Measurements from ENCODE around the gene RNF166. TPM values are rescaled to one million over a fixed set of nuclear protein-coding genes. Genes with fewer than 3 reads are reported as not detected.

The RNF166 gene
- total and polyA plus RNA-seq, 4 donors: 6.5 to 9.1 (median 7.6) TPM

GRCh38 chr16:88676502-88677242 lies 29.5 kb downstream of the RNF166 start:
- TF ChIP-seq ATF3 (IDR thresholded peaks at IDR 0.05) (no peak), RXRA (IDR thresholded peaks at IDR 0.05) (no peak), TAF1 (conservative IDR thresholded peaks at IDR 0.05) (no peak), JUND (IDR thresholded peaks at IDR 0.05) (no peak), HNF4A (conservative IDR thresholded peaks at IDR 0.05) (no peak)
- no peak for DNase-seq (ENCODE audit: low spot score)
- WGBS: 94% methylated on average over 22 of the region's 22 CpGs
- Histone ChIP-seq H3K9me3 (ENCODE audit: control insufficient read depth in 4 of 4, low read length in 3 of 4) (no peaks in the 10 kb centered on the region), H3K27ac (ENCODE audit: low read depth in 1 of 2, low read length in 2 of 2) (no peak overlapping the region), H3K9ac (ENCODE audit: low read depth in 1 of 2, low read length in 2 of 2) (no peak overlapping the region), H3K4me1 (ENCODE audit: control insufficient read depth in 4 of 4, insufficient read depth in 4 of 4, low read length in 3 of 4) (peaks cover 0 to 6% (median 0%) of the 10 kb centered on the region in 4 donors), H3K27me3 (ENCODE audit: control insufficient read depth in 4 of 4, insufficient read depth in 4 of 4, low read length in 3 of 4) (no peaks in the 10 kb centered on the region), H3K36me3 (ENCODE audit: control insufficient read depth in 4 of 4, insufficient read depth in 3 of 4, low read depth in 1 of 4, low read length in 3 of 4) (peaks cover 0 to 8% (median 0%) of the 10 kb centered on the region in 4 donors), H3K4me3 (ENCODE audit: low read depth in 1 of 3, low read length in 3 of 3) (no peak overlapping the region)

- no peaks in the 10 kb centered on the region for H3K27me3 ChIP-seq (ENCODE audit: control insufficient read depth in 4 of 4, insufficient read depth in 4 of 4, low read length in 3 of 4)
- H3K36me3 ChIP-seq (ENCODE audit: control insufficient read depth in 4 of 4, insufficient read depth in 3 of 4, low read depth in 1 of 4, low read length in 3 of 4): peaks cover 0 to 8% (median 0%) of the 10 kb centered on the region in 4 donors
- no peaks in the 10 kb centered on the region for H3K4me1 ChIP-seq (ENCODE audit: control insufficient read depth in 4 of 4, insufficient read depth in 4 of 4, low read length in 3 of 4)
- H3K4me3 ChIP-seq (ENCODE audit: low read depth in 1 of 3, low read length in 3 of 3): no peak overlapping the region
- no peak overlapping the region for H3K9ac ChIP-seq (ENCODE audit: low read depth in 1 of 2, low read length in 2 of 2)
- TF ChIP-seq FOXA2 (IDR thresholded peaks at IDR 0.05) (no peak), MAX (IDR thresholded peaks at IDR 0.05) (no peak), YY1 (IDR thresholded peaks at IDR 0.05) (no peak), SP1 (IDR thresholded peaks at IDR 0.05) (no peak), HNF4A (conservative IDR thresholded peaks at IDR 0.05) (no peak), HNF4G (IDR thresholded peaks at IDR 0.05) (no peak), RXRA (IDR thresholded peaks at IDR 0.05) (no peak), ZBTB33 (IDR thresholded peaks at IDR 0.05) (no peak), REST (IDR thresholded peaks at IDR 0.05) (no peak), FOXA1 (IDR thresholded peaks at IDR 0.05) (no peak), ATF3 (IDR thresholded peaks at IDR 0.05) (no peak), EGR1 (IDR thresholded peaks at IDR 0.05; ENCODE audit: low read depth in 2 of 2) (no peak), CTCF (IDR thresholded peaks at IDR 0.05; ENCODE audit: low read depth, low read length, missing input control) (no peak), GABPA (IDR thresholded peaks at IDR 0.05 in 1 of 2, conservative IDR thresholded peaks at IDR 0.05 in 1 of 2) (no peak), NR2F2 (IDR thresholded peaks at IDR 0.05) (no peak), RAD21 (IDR thresholded peaks at IDR 0.05) (no peak), TAF1 (conservative IDR thresholded peaks at IDR 0.05) (no peak), JUND (IDR thresholded peaks at IDR 0.05) (no peak)
- 94% methylated on average over 19 of the region's 19 CpGs for WGBS
- no peak overlapping the region for H3K27ac ChIP-seq (ENCODE audit: low read depth in 1 of 2, low read length in 2 of 2)
- no peak for DNase-seq (ENCODE audit: low spot score)
- H3K9me3 ChIP-seq (ENCODE audit: control insufficient read depth in 4 of 4, low read length in 3 of 4): no peaks in the 10 kb centered on the region
Observed at GRCh38 chr16:88673716-88674379, 32.4 kb downstream of the RNF166 start.
